SU-DHL-6 (cell line): ENCODE data around the gene GPR55.

Source experiments
- CTCF ChIP-seq: fragments of 200-600 bp; sonication (generic); IDR thresholded peaks from one replicate; pipeline ENCODE4 v1.5.1; 2017; ENCODE audit warnings: antibody characterized with exemption, mild to moderate bottlenecking, low read length, moderate library complexity; ENCODE audit not compliant: insufficient read depth, poor library complexity, severe bottlenecking
- EZH2phosphoT487 ChIP-seq: fragments of 200-600 bp; sonication (generic), shearing (Covaris generic); conservative IDR thresholded peaks from 2 replicates; pipeline ENCODE4 v1.6.1; 2018; ENCODE audit warnings: mild to moderate bottlenecking, antibody characterized with exemption, low read length, moderate library complexity, mixed read lengths

GRCh38 chr2:230947908-230948365 lies 22.9 kb upstream of the GPR55 start:
- TF ChIP-seq CTCF, result no peak
- no peak for TF ChIP-seq EZH2phosphoT487
